Neuronal stem cell (in vitro differentiated cells): Measurements from ENCODE around the gene SCYGR8. TPM values are rescaled to one million over a fixed set of nuclear protein-coding genes. Genes with fewer than 3 reads are reported as not detected.

Source experiments
- DNase-seq: peaks from one replicate; pipeline ENCODE4 v3.0.0-alpha.2; 2013; ENCODE audit warnings: low spot score
- H2AFZ ChIP-seq: one replicate; pipeline ENCODE4 v1.6.1; 2013; ENCODE audit warnings: mild to moderate bottlenecking, low read length, inconsistent platforms
- H2AK5ac ChIP-seq: 2 replicates; pipeline ENCODE4 v1.6.1; 2013; ENCODE audit warnings: low read depth, mild to moderate bottlenecking, inconsistent platforms, low read length, moderate library complexity, mixed read lengths
- H2BK120ac ChIP-seq: 2 replicates; pipeline ENCODE4 v1.6.1; 2013; ENCODE audit warnings: low read depth, mild to moderate bottlenecking, inconsistent platforms, low read length, moderate library complexity, mixed read lengths
- H2BK12ac ChIP-seq: one replicate; pipeline ENCODE4 v1.6.1; 2013; ENCODE audit warnings: low read length, inconsistent platforms
- H2BK15ac ChIP-seq: 2 replicates; pipeline ENCODE4 v1.6.1; 2013; ENCODE audit warnings: mild to moderate bottlenecking, low read length, inconsistent platforms, mixed read lengths
- H2BK5ac ChIP-seq: one replicate; pipeline ENCODE4 v1.6.1; 2013; ENCODE audit warnings: inconsistent platforms, mild to moderate bottlenecking, low read length, moderate library complexity
- H3K14ac ChIP-seq: one replicate; pipeline ENCODE4 v1.6.1; 2013; ENCODE audit warnings: low read length, inconsistent platforms
- H3K18ac ChIP-seq: 2 replicates; pipeline ENCODE4 v1.6.1; 2013; ENCODE audit warnings: low read length, inconsistent platforms
- H3K23ac ChIP-seq: 2 replicates; pipeline ENCODE4 v1.6.1; 2013; ENCODE audit warnings: low read depth, mild to moderate bottlenecking, mixed read lengths, low read length, inconsistent platforms; ENCODE audit not compliant: poor library complexity
- H3K27ac ChIP-seq: replicated peaks from 3 replicates; pipeline ENCODE4 v1.5.1; 2013; ENCODE audit warnings: low read length, inconsistent platforms
- H3K27me3 ChIP-seq, 3 experiments: 2 replicates each; pipeline ENCODE4 v1.6.1; 2013; ENCODE audit warnings: low read length in 3 of 3, mild to moderate bottlenecking in 2 of 3, inconsistent platforms in 1 of 3, low read depth in 1 of 3, mixed read lengths in 1 of 3, moderate library complexity in 1 of 3; ENCODE audit not compliant: control insufficient read depth in 3 of 3, insufficient read depth in 3 of 3
- H3K36me3 ChIP-seq, 2 donors: replicated peaks in 1 of 2; 2 replicates each; pipeline ENCODE4 v1.6.1; 2013; ENCODE audit warnings: low read length in 2 of 2; ENCODE audit not compliant: control insufficient read depth in 2 of 2, insufficient read depth in 2 of 2
- H3K4ac ChIP-seq: 2 replicates; pipeline ENCODE4 v1.6.1; 2013; ENCODE audit warnings: inconsistent platforms, mild to moderate bottlenecking, low read length, moderate library complexity
- H3K4me1 ChIP-seq, 2 donors: 1 replicate in 1 of 2; 2 replicates in 1 of 2; pipeline ENCODE4 v1.6.1; 2013; ENCODE audit warnings: low read length in 2 of 2, low read depth in 1 of 2; ENCODE audit not compliant: control insufficient read depth in 2 of 2, insufficient read depth in 1 of 2
- H3K4me2 ChIP-seq: one replicate; pipeline ENCODE4 v1.6.1; 2013; ENCODE audit warnings: mild to moderate bottlenecking, low read length, inconsistent platforms; ENCODE audit not compliant: insufficient read depth, poor library complexity, severe bottlenecking
- H3K4me3 ChIP-seq, 2 donors: 2 replicates each; pipeline ENCODE4 v1.5.1; 2013; ENCODE audit warnings: low read length in 2 of 2, mild to moderate bottlenecking in 2 of 2, inconsistent platforms in 1 of 2, moderate library complexity in 1 of 2
- H3K79me1 ChIP-seq: one replicate; pipeline ENCODE4 v1.6.1; 2013; ENCODE audit warnings: low read depth, mild to moderate bottlenecking, inconsistent platforms, low read length, moderate library complexity
- H3K9ac ChIP-seq: one replicate; pipeline ENCODE4 v1.6.1; 2013; ENCODE audit warnings: mild to moderate bottlenecking, low read depth, low read length, inconsistent platforms; ENCODE audit not compliant: poor library complexity
- H3K9me3 ChIP-seq, 2 donors: replicated peaks in 1 of 2; 2 replicates each; pipeline versions ENCODE3 to v1.6.1; 2013; ENCODE audit warnings: low read length in 2 of 2, mild to moderate bottlenecking in 2 of 2, inconsistent platforms in 1 of 2, low read depth in 1 of 2, mixed read lengths in 1 of 2, moderate library complexity in 1 of 2; ENCODE audit not compliant: control insufficient read depth in 2 of 2, insufficient read depth in 1 of 2
- H4K8ac ChIP-seq: one replicate; pipeline ENCODE4 v1.6.1; 2013; ENCODE audit warnings: low read depth, mild to moderate bottlenecking, inconsistent platforms, low read length, moderate library complexity
- H4K91ac ChIP-seq: one replicate; pipeline ENCODE4 v1.6.1; 2013; ENCODE audit warnings: low read length, low read depth, mild to moderate bottlenecking, inconsistent platforms; ENCODE audit not compliant: poor library complexity
- WGBS, 2 donors: extraction: QIAGEN DNeasy Blood & Tissue Kit; methylation state at CpG; one replicate each; pipeline ENCODE4 v1.1.7; 2013; ENCODE audit warnings: missing lambda C conversion rate in 2 of 2, mixed read lengths in 1 of 2; ENCODE audit not compliant: insufficient read length in 2 of 2, insufficient replicate concordance in 1 of 2; ENCODE audit errors: extremely low coverage in 2 of 2; 5-methylcytosine and 5-hydroxymethylcytosine counted together
- polyA plus RNA-seq, 2 experiments: library from polyadenylated mRNA; stranded (reverse); fragments of 200-250 nt; gene quantifications; one replicate each; pipeline ENCODE4 v1.2.3, GENCODE V29; 2013

The SCYGR8 gene
- not detected for polyA plus RNA-seq (2013, experiment 1 of 2)
- not detected for polyA plus RNA-seq (2013, experiment 2 of 2)

- Histone ChIP-seq H3K79me1 (no peaks in the 10 kb centered on the region), H3K23ac (no peak within 1 kb of the TSS), H2AK5ac (no peak within 1 kb of the TSS), H3K36me3 (no peaks in the 10 kb centered on the region), H3K4me3 (no peak within 1 kb of the TSS), H3K9me3 (no peaks in the 10 kb centered on the region), H3K27ac (no peak within 1 kb of the TSS), H4K91ac (no peak within 1 kb of the TSS), H2BK15ac (no peak within 1 kb of the TSS), H3K14ac (peak within 1 kb of the TSS; percentile 56), H2BK12ac (peak within 1 kb of the TSS; percentile 22), H4K8ac (no peak within 1 kb of the TSS), H2BK120ac (no peak within 1 kb of the TSS), H3K4me1 (no peaks in the 10 kb centered on the region), H3K9ac (peak within 1 kb of the TSS; percentile 60), H3K4me2 (no peak within 1 kb of the TSS), H2BK5ac (no peak within 1 kb of the TSS), H2AFZ (no peak within 1 kb of the TSS), H3K27me3 (no peaks in the 10 kb centered on the region), H3K4ac (no peak within 1 kb of the TSS), H3K18ac (peak within 1 kb of the TSS; percentile 80)
- no peak for DNase-seq
- WGBS, 2 donors, result no CpG with 5 or more reads among the region's 9 CpGs
Measured at GRCh38 chr2:227745594-227745993, at the start of gene SCYGR8. SCYGR8 (plus strand) TSS chr2:227745894; CDS start chr2:227745894, 0 bp downstream.

- H2BK12ac ChIP-seq, result no peak overlapping the region
- no peaks in the 10 kb centered on the region for H3K9me3 ChIP-seq
- no peak overlapping the region for H3K23ac ChIP-seq
- H2BK120ac ChIP-seq, result no peak overlapping the region
- H3K14ac ChIP-seq, result no peak overlapping the region
- H2BK15ac ChIP-seq, result no peak overlapping the region
- H2AFZ ChIP-seq, result no peak overlapping the region
- no peak overlapping the region for H4K91ac ChIP-seq
- H3K4me2 ChIP-seq, result no peak overlapping the region
- H3K18ac ChIP-seq, result no peak overlapping the region
- no peaks in the 10 kb centered on the region for H3K36me3 ChIP-seq
- H2AK5ac ChIP-seq, result no peak overlapping the region
- H3K4me1 ChIP-seq, result no peaks in the 10 kb centered on the region
- H3K27ac ChIP-seq, result no peak overlapping the region
- no peaks in the 10 kb centered on the region for H3K27me3 ChIP-seq
- H3K4me3 ChIP-seq, result no peak overlapping the region
- no peak overlapping the region for H3K9ac ChIP-seq
- H2BK5ac ChIP-seq, result no peak overlapping the region
- no peaks in the 10 kb centered on the region for H3K79me1 ChIP-seq
- H4K8ac ChIP-seq, result no peak overlapping the region
- H3K4ac ChIP-seq, result no peak overlapping the region
- no CpG with 5 or more reads among the region's 2 CpGs for whole genome bisulfite sequencing, 2 donors
- no peak for DNase-seq
Measured at GRCh38 chr2:227696990-227697679, 48.6 kb upstream of the SCYGR8 start.

- Histone ChIP-seq H3K27ac (no peak overlapping the region), H2BK5ac (no peak overlapping the region), H3K23ac (no peak overlapping the region), H2AK5ac (no peak overlapping the region), H3K9ac (no peak overlapping the region), H3K4me3 (no peak overlapping the region), H3K79me1 (no peaks in the 10 kb centered on the region), H2BK12ac (no peak overlapping the region), H2BK120ac (no peak overlapping the region), H3K4me1 (no peaks in the 10 kb centered on the region), H3K18ac (no peak overlapping the region), H2AFZ (no peak overlapping the region), H2BK15ac (no peak overlapping the region), H3K36me3 (no peaks in the 10 kb centered on the region), H3K9me3 (no peaks in the 10 kb centered on the region), H4K91ac (no peak overlapping the region), H3K4ac (no peak overlapping the region), H4K8ac (no peak overlapping the region), H3K14ac (no peak overlapping the region), H3K27me3 (no peaks in the 10 kb centered on the region), H3K4me2 (no peak overlapping the region)
- WGBS, 2 donors, result no CpG with 5 or more reads among the region's 3 CpGs
- no peak for DNase-seq
Measured at GRCh38 chr2:227701556-227701955, 44.1 kb upstream of the SCYGR8 start.

- no peak overlapping the region for H3K9ac ChIP-seq
- H3K9me3 ChIP-seq, result no peaks in the 10 kb centered on the region
- H3K4me1 ChIP-seq, result peaks cover 0 to 2% of the 10 kb centered on the region in 2 donors
- no peak overlapping the region for H3K4me3 ChIP-seq
- no peak overlapping the region for H3K4me2 ChIP-seq
- no peak overlapping the region for H4K8ac ChIP-seq
- H3K4ac ChIP-seq, result no peak overlapping the region
- no CpG with 5 or more reads among the region's 4 CpGs for WGBS, 2 donors
- H3K23ac ChIP-seq, result no peak overlapping the region
- no peak overlapping the region for H2BK15ac ChIP-seq
- no peaks in the 10 kb centered on the region for H3K27me3 ChIP-seq
- no peaks in the 10 kb centered on the region for H3K36me3 ChIP-seq
- H3K79me1 ChIP-seq, result no peaks in the 10 kb centered on the region
- H3K27ac ChIP-seq, result no peak overlapping the region
- H3K18ac ChIP-seq, result no peak overlapping the region
- no peak overlapping the region for H2BK5ac ChIP-seq
- no peak overlapping the region for H2AFZ ChIP-seq
- H2BK120ac ChIP-seq, result no peak overlapping the region
- no peak overlapping the region for H2BK12ac ChIP-seq
- no peak overlapping the region for H4K91ac ChIP-seq
- H3K14ac ChIP-seq, result no peak overlapping the region
- no peak overlapping the region for H2AK5ac ChIP-seq
- no peak for DNase-seq
Measured at GRCh38 chr2:227703280-227703732, 42.4 kb upstream of the SCYGR8 start.
